HCT116 (cell line): ENCODE measurements around the gene CYP4F8. TPM values are rescaled to one million over a fixed set of nuclear protein-coding genes. Genes with fewer than 3 reads are reported as not detected.

ENCODE experiments used
- ATAC-seq: fragments of 200-7000 bp; cut with Tn5 transposase; 2 replicates; pipeline ENCODE4 v1.9.1; 2020; ENCODE audit warnings: mild to moderate bottlenecking, moderate library complexity
- BruUV-seq: library from RNA; stranded (reverse); fragments of 400-500 nt; replicated peaks from 2 replicates; lab custom pipeline; 2021; lab: Mats Ljungman, UMichigan
- CTCF ChIA-PET: fragments of 300-600 bp; sonication (Branson Sonifier 250); formaldehyde crosslinking; loops from one replicate; lab custom pipeline; 2021; ENCODE audit warnings: antibody characterized with exemption; lab: Charles Lee
- POLR2A ChIA-PET: fragments of 300-600, 350-600 bp; sonication (Branson Sonifier 250); formaldehyde crosslinking; loops from one replicate; lab custom pipeline; 2021; ENCODE audit warnings: antibody characterized with exemption; lab: Charles Lee
- RAD21 ChIA-PET, 2 experiments: fragments of 300-600 bp; sonication (Branson Sonifier 250); formaldehyde crosslinking; loops; one replicate each; lab custom pipeline; 2023; ENCODE audit warnings: low total read pairs in 2 of 2; ENCODE audit not compliant: uncharacterized antibody in 2 of 2, unreplicated experiment in 2 of 2, low non-redundant PET in 1 of 2; lab: Charles Lee
- DNase-seq: peaks from one replicate; pipeline ENCODE4 v3.0.0-alpha.2; 2010; ENCODE audit warnings: low read depth, low spot score
- H2AFZ ChIP-seq: fragments of 200-600 bp; shearing (Covaris generic), sonication (generic); 2 replicates; pipeline ENCODE4 v1.6.1; 2017; ENCODE audit warnings: low read depth, mixed run types, mixed read lengths, antibody characterized with exemption, low read length; ENCODE audit not compliant: poor library complexity, severe bottlenecking
- H3K27ac ChIP-seq: 2 replicates; pipeline ENCODE4 v1.5.1; 2012; ENCODE audit warnings: low read depth, low read length
- H3K27me3 ChIP-seq: fragments of 200-600 bp; sonication (generic); 2 replicates; pipeline ENCODE4 v1.6.1; 2016; ENCODE audit warnings: mixed run types, low read length, mixed read lengths; ENCODE audit not compliant: insufficient read depth
- H3K36me3 ChIP-seq, 2 experiments: fragments of 200-500 bp in 1 of 2; fragments of 200-600 bp in 1 of 2; sonication (Bioruptor generic) in 1 of 2; sonication (generic) in 1 of 2; 2 replicates each; pipeline versions ENCODE4 v1.5.1 to v1.6.1; 2014 to 2016; ENCODE audit warnings: low read length in 2 of 2, inconsistent platforms in 1 of 2, mixed read lengths in 1 of 2, mixed run types in 1 of 2; ENCODE audit not compliant: insufficient read depth in 2 of 2, control insufficient read depth in 1 of 2
- H3K4me1 ChIP-seq, 2 experiments: fragments of 200-600 bp in 1 of 2; sonication (generic) in 1 of 2; 2 replicates each; pipeline versions ENCODE4 v1.5.1 to v1.6.1; 2012 to 2017; ENCODE audit warnings: low read length in 2 of 2, inconsistent platforms in 1 of 2, mild to moderate bottlenecking in 1 of 2, mixed read lengths in 1 of 2, mixed run types in 1 of 2, moderate library complexity in 1 of 2; ENCODE audit not compliant: insufficient read depth in 2 of 2, control insufficient read depth in 1 of 2
- H3K4me2 ChIP-seq: fragments of 200-600 bp; sonication (generic); 2 replicates; pipeline ENCODE4 v1.6.1; 2017; ENCODE audit warnings: mixed run types, low read length, mixed read lengths
- H3K4me3 ChIP-seq, 2 experiments: fragments of 200-600 bp in 1 of 2; sonication (generic) in 1 of 2; replicated peaks in 1 of 2; 2 replicates each; pipeline ENCODE4 v1.5.1; 2011 to 2016; ENCODE audit warnings: low read length in 2 of 2, control low read depth in 1 of 2, low read depth in 1 of 2, mild to moderate bottlenecking in 1 of 2, mixed read lengths in 1 of 2, mixed run types in 1 of 2
- H3K79me2 ChIP-seq: fragments of 200-600 bp; sonication (generic); 2 replicates; pipeline ENCODE4 v1.6.1; 2017; ENCODE audit warnings: mild to moderate bottlenecking, mixed run types, low read length, moderate library complexity, mixed read lengths; ENCODE audit not compliant: insufficient read depth
- H3K9ac ChIP-seq: fragments of 200-600 bp; sonication (generic); 2 replicates; pipeline ENCODE4 v1.6.1; 2016; ENCODE audit warnings: low read length, mixed read lengths
- H3K9me2 ChIP-seq: fragments of 200-600 bp; sonication (generic), shearing (Covaris generic); 2 replicates; pipeline ENCODE4 v1.6.1; 2017; ENCODE audit warnings: mixed run types, mild to moderate bottlenecking, moderate library complexity; ENCODE audit not compliant: insufficient read depth
- H3K9me3 ChIP-seq, 2 experiments: fragments of 200-500 bp in 1 of 2; fragments of 200-600 bp in 1 of 2; sonication (Bioruptor generic) in 1 of 2; sonication (generic) in 1 of 2; 2 replicates each; pipeline ENCODE4 v1.6.1; 2014 to 2017; ENCODE audit warnings: low read length in 2 of 2, mixed read lengths in 2 of 2, inconsistent platforms in 1 of 2, low read depth in 1 of 2, mild to moderate bottlenecking in 1 of 2, mixed run types in 1 of 2, moderate library complexity in 1 of 2; ENCODE audit not compliant: control insufficient read depth in 1 of 2, insufficient read depth in 1 of 2
- H4K20me1 ChIP-seq: fragments of 200-600 bp; sonication (generic), shearing (Covaris generic); 2 replicates; pipeline ENCODE4 v1.6.1; 2017; ENCODE audit warnings: mixed run types, mild to moderate bottlenecking, moderate library complexity; ENCODE audit not compliant: insufficient read depth
- CBX3 ChIP-seq: IDR thresholded peaks from 2 replicates; pipeline ENCODE4 v1.6.1; 2012; ENCODE audit warnings: low read depth
- EGR1 ChIP-seq: IDR thresholded peaks from 2 replicates; pipeline ENCODE4 v1.6.1; 2012; ENCODE audit warnings: low read depth
- ELF1 ChIP-seq: IDR thresholded peaks from 2 replicates; pipeline ENCODE4 v1.6.1; 2012; ENCODE audit warnings: low read depth, borderline replicate concordance
- EZH2 ChIP-seq: fragments of 200-600 bp; sonication (generic); IDR thresholded peaks from 2 replicates; pipeline ENCODE4 v1.6.1; 2017; ENCODE audit warnings: antibody characterized with exemption, mixed run types
- FOSL1 ChIP-seq: IDR thresholded peaks from 2 replicates; pipeline ENCODE4 v1.6.1; 2012; ENCODE audit warnings: low read depth
- JUND ChIP-seq: IDR thresholded peaks from 2 replicates; pipeline ENCODE4 v1.6.1; 2012
- POLR2A ChIP-seq: IDR thresholded peaks from 2 replicates; pipeline ENCODE4 v1.7.0; 2011; ENCODE audit warnings: borderline replicate concordance; ENCODE audit not compliant: insufficient read depth, insufficient read length; ENCODE audit errors: extremely low read depth
- POLR2AphosphoS5 ChIP-seq: IDR thresholded peaks from 2 replicates; pipeline ENCODE4 v1.6.1; 2011; ENCODE audit warnings: mild to moderate bottlenecking, low read depth, low read length, moderate library complexity
- RAD21 ChIP-seq: IDR thresholded peaks from 2 replicates; pipeline ENCODE4 v1.6.1; 2012; ENCODE audit warnings: low read depth, mild to moderate bottlenecking
- SIN3A ChIP-seq: IDR thresholded peaks from 2 replicates; pipeline ENCODE4 v1.6.1; 2012; ENCODE audit warnings: low read depth
- SP1 ChIP-seq: IDR thresholded peaks from 2 replicates; pipeline ENCODE4 v1.6.1; 2012; ENCODE audit warnings: low read depth
- SRF ChIP-seq: IDR thresholded peaks from 2 replicates; pipeline ENCODE4 v1.6.1; 2012; ENCODE audit warnings: low read depth
- TCF7L2 ChIP-seq: IDR thresholded peaks from 2 replicates; pipeline ENCODE4 v1.7.0; 2011; ENCODE audit warnings: borderline replicate concordance, inconsistent platforms; ENCODE audit not compliant: insufficient read depth, insufficient read length; ENCODE audit errors: extremely low read depth
- YY1 ChIP-seq: IDR thresholded peaks from 2 replicates; pipeline ENCODE4 v1.6.1; 2011; ENCODE audit warnings: low read length, low read depth, moderate library complexity, mild to moderate bottlenecking; ENCODE audit not compliant: insufficient replicate concordance; ENCODE audit errors: extremely low read depth
- intact Hi-C: fragments of 100-400 bp; cut with micrococcal nuclease; formaldehyde crosslinking; loops from 2 replicates; pipeline ENCODE4 v1.10.0; 2022
- total RNA-seq: library from RNA; stranded (reverse); gene quantifications from one replicate; pipeline ENCODE4 v1.2.1, GENCODE V29; 2021; ENCODE audit not compliant: unreplicated experiment
- TF ChIP-seq, protein P1 (sequence below): IDR thresholded peaks from 2 replicates; pipeline ENCODE4 v1.6.1; 2012
- TF ChIP-seq, protein P2 (sequence below): IDR thresholded peaks from 2 replicates; pipeline ENCODE4 v1.6.1; 2012
- TF ChIP-seq, protein P3 (sequence below): IDR thresholded peaks from 2 replicates; pipeline ENCODE4 v1.6.1; 2012; ENCODE audit warnings: low read depth

Gene CYP4F8
- total RNA-seq, 1 experiment from 2014 or later, result not detected

DNA sequence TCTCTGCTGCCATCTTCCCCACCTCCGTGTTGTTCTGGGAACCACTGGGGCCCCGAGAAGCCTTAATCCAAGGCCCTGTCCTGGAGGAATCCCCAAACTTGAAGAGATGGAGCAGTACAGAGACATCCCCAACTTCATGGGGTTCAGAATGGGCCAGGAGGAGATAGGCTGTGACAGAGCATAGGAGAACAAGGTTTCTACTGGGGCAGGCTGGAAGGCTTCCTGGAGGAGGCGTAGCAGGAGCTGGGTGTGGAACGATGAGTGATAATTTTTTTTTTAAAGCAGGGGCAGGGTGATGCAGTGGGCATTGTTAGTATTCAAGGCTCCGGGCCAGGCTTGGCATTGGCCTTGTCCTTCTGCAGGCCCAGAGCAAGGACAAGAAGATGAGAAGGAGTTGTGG is 3.3 kb downstream of the CYP4F8 start:
- CTCF ChIA-PET, result no interaction called here
- BruUV-seq, result no TSS peak
- POLR2A ChIA-PET, result no interaction called here
- Histone ChIP-seq H3K4me1 (peaks cover 3 to 8% of the 10 kb centered on the region in 2 experiments; a peak in 1 of 4 replicates), H3K4me2 (no peak overlapping the region), H3K9me2 (no peaks in the 10 kb centered on the region), H3K27ac (no peak overlapping the region), H3K9me3 (no peaks in the 10 kb centered on the region), H3K4me3 (no peak overlapping the region), H3K36me3 (no peaks in the 10 kb centered on the region), H2AFZ (no peak overlapping the region), H3K9ac (no peak overlapping the region), H4K20me1 (no peaks in the 10 kb centered on the region), H3K79me2 (no peaks in the 10 kb centered on the region), H3K27me3 (peaks cover 6% of the 10 kb centered on the region)
- TF ChIP-seq ELF1 (no peak), TCF7L2 (no peak), SRF (no peak), RAD21 (no peak), YY1 (no peak), EZH2 (no peak), CBX3 (no peak), EGR1 (no peak), POLR2AphosphoS5 (no peak)
- TF ChIP-seq, protein P1, sequence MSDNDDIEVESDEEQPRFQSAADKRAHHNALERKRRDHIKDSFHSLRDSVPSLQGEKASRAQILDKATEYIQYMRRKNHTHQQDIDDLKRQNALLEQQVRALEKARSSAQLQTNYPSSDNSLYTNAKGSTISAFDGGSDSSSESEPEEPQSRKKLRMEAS, result no peak
- TF ChIP-seq, protein P2, sequence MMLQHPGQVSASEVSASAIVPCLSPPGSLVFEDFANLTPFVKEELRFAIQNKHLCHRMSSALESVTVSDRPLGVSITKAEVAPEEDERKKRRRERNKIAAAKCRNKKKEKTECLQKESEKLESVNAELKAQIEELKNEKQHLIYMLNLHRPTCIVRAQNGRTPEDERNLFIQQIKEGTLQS, result no peak
- no peak for DNase-seq
- ATAC-seq, result no peak
- intact Hi-C loops, result no loop called here
- RAD21 ChIA-PET, result no interaction called here

DNA sequence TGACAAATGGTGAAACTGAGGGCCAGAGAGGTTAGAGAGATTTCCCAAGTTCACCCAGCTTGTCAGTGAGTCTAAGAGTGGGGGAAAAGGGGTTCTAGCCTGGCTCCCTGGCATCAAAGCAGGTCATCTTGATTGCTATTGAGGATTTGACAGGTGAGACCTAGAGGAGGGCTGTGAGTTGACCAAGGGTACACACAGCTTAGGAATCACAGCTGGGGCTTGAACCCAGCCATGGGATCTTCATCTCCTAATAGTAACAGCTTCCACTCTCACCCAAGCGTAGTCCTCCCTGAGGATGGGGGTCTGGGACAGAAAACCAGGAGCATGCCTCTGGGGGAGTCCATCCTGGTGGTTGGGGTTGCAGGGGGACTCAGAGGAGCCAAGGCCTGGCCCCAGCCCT is 6.8 kb downstream of the CYP4F8 start:
- Histone ChIP-seq H2AFZ (no peak overlapping the region), H3K79me2 (no peaks in the 10 kb centered on the region), H3K9me3 (no peaks in the 10 kb centered on the region), H3K4me2 (no peak overlapping the region), H3K4me3 (no peak overlapping the region), H4K20me1 (no peaks in the 10 kb centered on the region), H3K4me1 (peaks cover 3 to 11% of the 10 kb centered on the region in 2 experiments; a peak in 1 of 4 replicates), H3K9ac (no peak overlapping the region), H3K9me2 (no peaks in the 10 kb centered on the region), H3K27ac (no peak overlapping the region), H3K27me3 (peaks cover 8% of the 10 kb centered on the region; the same call in 1 of the 2 replicates), H3K36me3 (no peaks in the 10 kb centered on the region)
- POLR2A ChIA-PET, result no interaction called here
- ATAC-seq (no peak), DNase-seq (no peak)
- CTCF ChIA-PET, result no interaction called here
- intact Hi-C loops, result no loop called here
- RAD21 ChIA-PET, result no interaction called here
- TF ChIP-seq POLR2A (no peak), SRF (no peak), CBX3 (no peak), SIN3A (no peak), SP1 (no peak), EGR1 (no peak), JUND (no peak), FOSL1 (no peak), EZH2 (no peak)
- TF ChIP-seq, protein P3, sequence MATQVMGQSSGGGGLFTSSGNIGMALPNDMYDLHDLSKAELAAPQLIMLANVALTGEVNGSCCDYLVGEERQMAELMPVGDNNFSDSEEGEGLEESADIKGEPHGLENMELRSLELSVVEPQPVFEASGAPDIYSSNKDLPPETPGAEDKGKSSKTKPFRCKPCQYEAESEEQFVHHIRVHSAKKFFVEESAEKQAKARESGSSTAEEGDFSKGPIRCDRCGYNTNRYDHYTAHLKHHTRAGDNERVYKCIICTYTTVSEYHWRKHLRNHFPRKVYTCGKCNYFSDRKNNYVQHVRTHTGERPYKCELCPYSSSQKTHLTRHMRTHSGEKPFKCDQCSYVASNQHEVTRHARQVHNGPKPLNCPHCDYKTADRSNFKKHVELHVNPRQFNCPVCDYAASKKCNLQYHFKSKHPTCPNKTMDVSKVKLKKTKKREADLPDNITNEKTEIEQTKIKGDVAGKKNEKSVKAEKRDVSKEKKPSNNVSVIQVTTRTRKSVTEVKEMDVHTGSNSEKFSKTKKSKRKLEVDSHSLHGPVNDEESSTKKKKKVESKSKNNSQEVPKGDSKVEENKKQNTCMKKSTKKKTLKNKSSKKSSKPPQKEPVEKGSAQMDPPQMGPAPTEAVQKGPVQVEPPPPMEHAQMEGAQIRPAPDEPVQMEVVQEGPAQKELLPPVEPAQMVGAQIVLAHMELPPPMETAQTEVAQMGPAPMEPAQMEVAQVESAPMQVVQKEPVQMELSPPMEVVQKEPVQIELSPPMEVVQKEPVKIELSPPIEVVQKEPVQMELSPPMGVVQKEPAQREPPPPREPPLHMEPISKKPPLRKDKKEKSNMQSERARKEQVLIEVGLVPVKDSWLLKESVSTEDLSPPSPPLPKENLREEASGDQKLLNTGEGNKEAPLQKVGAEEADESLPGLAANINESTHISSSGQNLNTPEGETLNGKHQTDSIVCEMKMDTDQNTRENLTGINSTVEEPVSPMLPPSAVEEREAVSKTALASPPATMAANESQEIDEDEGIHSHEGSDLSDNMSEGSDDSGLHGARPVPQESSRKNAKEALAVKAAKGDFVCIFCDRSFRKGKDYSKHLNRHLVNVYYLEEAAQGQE, result no peak
- no TSS peak for BruUV-seq
